HFFc6 (cell line): ENCODE results near the gene AQP7. TPM values are rescaled to one million over a fixed set of nuclear protein-coding genes. Genes with fewer than 3 reads are reported as not detected.

Experiments
- DNase-seq: peaks from one replicate; pipeline ENCODE4 v3.0.0-alpha.2; 2018
- H3K27ac Mint-ChIP-seq: 2 replicates; pipeline ENCODE4 v1.8.0; 2020; ENCODE audit warnings: mild to moderate bottlenecking, mixed read lengths
- H3K27me3 Mint-ChIP-seq: 2 replicates; pipeline ENCODE4 v1.8.0; 2021; ENCODE audit warnings: mild to moderate bottlenecking, moderate library complexity, mixed read lengths; ENCODE audit not compliant: insufficient read depth
- H3K36me3 Mint-ChIP-seq: 2 replicates; pipeline ENCODE4 v1.8.0; 2021; ENCODE audit warnings: low read depth, mixed read lengths
- H3K4me1 Mint-ChIP-seq: 2 replicates; pipeline ENCODE4 v1.8.0; 2020; ENCODE audit warnings: low read depth, mixed read lengths
- H3K4me3 Mint-ChIP-seq: 2 replicates; pipeline ENCODE4 v1.8.0; 2020; ENCODE audit warnings: mild to moderate bottlenecking, moderate library complexity, mixed read lengths
- H3K9me3 Mint-ChIP-seq: 2 replicates; pipeline ENCODE4 v1.8.0; 2020; ENCODE audit warnings: mild to moderate bottlenecking, mixed read lengths
- total RNA-seq, 6 experiments: library from RNA; stranded (reverse); fragmentation: NEBNext Ultra II Directional; extraction: Animal tissue kit (Norgen Biotek cat#: 25700); gene quantifications; 2 replicates in 1 of 6; 3 replicates in 5 of 6; pipeline ENCODE4 v1.2.3, GENCODE V29; 2021
- TF ChIP-seq, protein P1 (sequence below): fragments of 200-600 bp; sonication (generic); IDR thresholded peaks from 2 replicates; pipeline ENCODE4 v1.5.0; 2021; ENCODE audit warnings: antibody characterized with exemption, mild to moderate bottlenecking

Gene AQP7
- total RNA-seq, 6 experiments from 2014 or later: not detected

DNA sequence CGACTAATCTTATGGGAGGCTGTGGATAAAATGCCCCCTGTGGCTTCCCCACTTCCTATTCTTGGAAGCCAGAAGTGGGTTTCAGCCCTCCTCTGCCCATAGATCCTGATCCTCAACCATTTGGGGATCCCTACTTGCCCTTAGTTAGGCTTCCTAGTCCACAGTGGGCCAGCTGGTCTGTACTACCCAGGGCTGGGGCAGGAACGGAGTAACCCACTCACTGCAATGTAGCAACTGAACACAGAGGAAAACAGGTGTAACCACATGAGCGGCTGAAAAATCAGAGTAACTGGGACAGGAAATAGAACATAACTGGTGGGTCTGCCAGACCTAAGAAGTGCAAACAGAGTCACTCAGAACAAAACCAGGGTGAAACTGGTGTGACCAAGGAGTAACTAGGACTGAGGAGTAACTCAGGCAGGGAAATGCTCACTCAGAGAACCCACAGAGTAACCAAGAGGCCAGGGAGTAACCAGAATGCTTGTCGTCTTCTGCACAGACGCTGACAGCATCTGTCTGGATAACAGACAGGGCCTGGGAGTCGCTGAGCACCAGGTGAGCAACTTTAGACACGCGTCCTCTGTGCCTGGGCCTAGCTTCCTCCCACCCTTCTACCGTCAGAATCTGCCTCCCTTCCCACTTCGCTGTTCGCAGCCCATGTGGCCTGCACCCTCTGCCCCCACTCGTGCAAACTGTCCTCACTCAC, 44.0 kb upstream of the AQP7 start:
- no peak overlapping the region; the same call in 1 of the 2 replicates for H3K4me3 Mint-ChIP-seq

DNA sequence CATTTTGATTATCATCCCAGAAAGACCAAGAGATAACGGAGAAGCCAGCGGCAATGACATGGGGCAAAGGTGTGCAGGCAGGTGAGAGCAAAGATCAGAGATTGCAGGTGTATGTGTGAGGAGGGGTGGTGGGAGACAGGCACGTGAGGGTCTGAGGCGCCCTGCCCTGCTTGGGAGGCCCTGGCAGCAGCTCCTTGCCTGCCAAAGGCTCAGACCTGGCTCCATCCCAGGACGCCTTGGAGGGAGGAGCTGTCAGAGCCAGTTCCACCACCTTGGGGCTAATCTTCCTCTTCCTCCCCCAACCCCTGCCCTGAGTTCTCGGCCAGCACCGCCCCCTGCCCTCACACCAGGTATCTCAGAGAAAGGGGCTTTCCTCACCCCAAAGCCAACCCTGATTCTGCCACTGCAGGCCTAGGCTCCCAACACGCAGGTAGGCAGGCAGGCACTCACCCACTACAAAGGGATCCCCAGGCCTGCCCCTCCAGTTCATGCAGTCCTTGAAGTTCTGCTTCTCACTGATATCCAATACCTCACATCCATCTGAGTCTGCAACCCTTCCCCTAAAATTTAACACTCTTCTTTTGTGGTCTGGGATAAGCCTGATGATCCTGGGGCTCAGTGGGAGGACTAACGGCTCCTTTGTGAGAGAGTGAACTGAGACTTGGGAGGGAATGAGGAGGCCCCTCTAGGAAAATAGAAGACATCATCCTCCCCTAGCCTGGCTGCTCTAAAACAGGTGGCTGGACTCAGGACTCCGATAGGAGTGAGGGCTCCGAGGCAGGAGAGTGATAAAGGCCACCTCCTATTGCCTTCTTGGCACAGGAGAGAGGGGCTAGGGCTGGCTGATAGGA, 43.2 kb upstream of the AQP7 start:
- Mint-ChIP-seq H3K36me3 (no peaks in the 10 kb centered on the region), H3K27me3 (peaks cover 18% of the 10 kb centered on the region), H3K9me3 (no peaks in the 10 kb centered on the region), H3K27ac (no peak overlapping the region), H3K4me3 (no peak overlapping the region), H3K4me1 (peaks cover 18% of the 10 kb centered on the region)
- TF ChIP-seq, protein P1, sequence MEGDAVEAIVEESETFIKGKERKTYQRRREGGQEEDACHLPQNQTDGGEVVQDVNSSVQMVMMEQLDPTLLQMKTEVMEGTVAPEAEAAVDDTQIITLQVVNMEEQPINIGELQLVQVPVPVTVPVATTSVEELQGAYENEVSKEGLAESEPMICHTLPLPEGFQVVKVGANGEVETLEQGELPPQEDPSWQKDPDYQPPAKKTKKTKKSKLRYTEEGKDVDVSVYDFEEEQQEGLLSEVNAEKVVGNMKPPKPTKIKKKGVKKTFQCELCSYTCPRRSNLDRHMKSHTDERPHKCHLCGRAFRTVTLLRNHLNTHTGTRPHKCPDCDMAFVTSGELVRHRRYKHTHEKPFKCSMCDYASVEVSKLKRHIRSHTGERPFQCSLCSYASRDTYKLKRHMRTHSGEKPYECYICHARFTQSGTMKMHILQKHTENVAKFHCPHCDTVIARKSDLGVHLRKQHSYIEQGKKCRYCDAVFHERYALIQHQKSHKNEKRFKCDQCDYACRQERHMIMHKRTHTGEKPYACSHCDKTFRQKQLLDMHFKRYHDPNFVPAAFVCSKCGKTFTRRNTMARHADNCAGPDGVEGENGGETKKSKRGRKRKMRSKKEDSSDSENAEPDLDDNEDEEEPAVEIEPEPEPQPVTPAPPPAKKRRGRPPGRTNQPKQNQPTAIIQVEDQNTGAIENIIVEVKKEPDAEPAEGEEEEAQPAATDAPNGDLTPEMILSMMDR: no peak
- DNase-seq: no peak

More for the DNA sequence above, 44.0 kb upstream of the AQP7 start:
- no peak for DNase-seq
- Mint-ChIP-seq H3K27ac (no peak overlapping the region; the same call in 1 of the 2 replicates), H3K4me1 (peaks cover 18% of the 10 kb centered on the region), H3K36me3 (no peaks in the 10 kb centered on the region), H3K27me3 (peaks cover 15% of the 10 kb centered on the region), H3K9me3 (no peaks in the 10 kb centered on the region)
- TF ChIP-seq, protein P1: no peak

DNA sequence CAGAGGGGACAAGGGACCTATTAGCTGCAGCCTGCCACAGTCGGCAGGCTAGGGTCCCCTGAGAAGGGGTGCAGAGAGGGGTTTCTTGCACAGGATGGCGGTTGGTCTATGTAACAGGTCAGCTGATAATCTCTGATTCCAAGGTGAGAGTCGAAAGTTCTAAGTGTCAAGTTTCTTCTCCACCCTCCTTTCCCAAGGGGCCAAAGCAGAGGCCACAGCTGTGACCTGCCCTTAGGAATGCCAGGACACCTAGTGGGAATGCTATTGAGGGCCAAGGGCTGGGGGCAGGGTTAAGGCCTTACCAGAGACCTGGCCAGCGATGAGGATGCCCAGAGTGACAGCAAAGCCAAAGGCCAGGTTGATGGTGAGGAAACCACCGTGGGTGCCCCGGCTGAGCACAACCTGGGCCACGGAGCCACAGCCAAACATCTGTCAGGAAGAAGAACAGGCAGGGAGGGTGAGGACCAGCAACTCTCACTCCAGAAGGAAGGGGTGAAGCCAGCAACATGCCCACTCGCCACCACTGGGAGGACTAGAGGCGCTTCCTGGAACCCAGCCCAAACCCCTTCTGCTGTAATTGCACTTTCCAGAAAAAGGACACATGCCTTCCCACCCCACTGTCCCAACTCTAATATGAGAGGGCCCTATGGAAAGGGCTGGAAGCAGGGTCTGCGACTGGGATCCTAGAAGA, 41.2 kb upstream of the AQP7 start:
- no peaks in the 10 kb centered on the region for H3K36me3 Mint-ChIP-seq
- TF ChIP-seq, protein P1: no peak
- H3K4me3 Mint-ChIP-seq: no peak overlapping the region
- peaks cover 18% of the 10 kb centered on the region for H3K27me3 Mint-ChIP-seq
- no peaks in the 10 kb centered on the region for H3K9me3 Mint-ChIP-seq
- DNase-seq: no peak
- peaks cover 29% of the 10 kb centered on the region for H3K4me1 Mint-ChIP-seq
- no peak overlapping the region for H3K27ac Mint-ChIP-seq

DNA sequence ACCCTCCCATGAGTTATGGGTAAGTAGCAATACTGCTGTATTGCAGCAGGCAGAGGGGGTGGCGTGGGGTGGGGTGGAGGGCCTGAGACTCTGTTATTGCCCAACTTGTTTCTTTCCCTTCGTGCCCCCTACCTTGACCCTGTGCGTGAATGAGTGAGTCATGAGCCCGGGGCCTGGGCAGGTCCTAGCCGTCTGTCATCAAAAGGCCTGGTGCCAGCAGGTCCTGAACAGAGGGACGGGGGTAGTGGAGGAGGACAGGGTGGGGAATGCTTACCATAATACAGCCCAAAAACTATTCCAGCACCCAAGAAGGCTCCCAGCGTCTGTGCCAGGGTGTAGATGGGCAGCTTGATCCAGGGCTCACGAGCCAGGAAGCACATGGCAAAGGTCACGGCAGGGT, 40.7 kb upstream of the AQP7 start:
- H3K4me1 Mint-ChIP-seq: peaks cover 27% of the 10 kb centered on the region
- H3K27ac Mint-ChIP-seq: no peak overlapping the region
- H3K4me3 Mint-ChIP-seq: no peak overlapping the region
- no peak for DNase-seq
- H3K9me3 Mint-ChIP-seq: no peaks in the 10 kb centered on the region
- H3K36me3 Mint-ChIP-seq: no peaks in the 10 kb centered on the region
- peaks cover 16% of the 10 kb centered on the region for H3K27me3 Mint-ChIP-seq
- TF ChIP-seq, protein P1: no peak

DNA sequence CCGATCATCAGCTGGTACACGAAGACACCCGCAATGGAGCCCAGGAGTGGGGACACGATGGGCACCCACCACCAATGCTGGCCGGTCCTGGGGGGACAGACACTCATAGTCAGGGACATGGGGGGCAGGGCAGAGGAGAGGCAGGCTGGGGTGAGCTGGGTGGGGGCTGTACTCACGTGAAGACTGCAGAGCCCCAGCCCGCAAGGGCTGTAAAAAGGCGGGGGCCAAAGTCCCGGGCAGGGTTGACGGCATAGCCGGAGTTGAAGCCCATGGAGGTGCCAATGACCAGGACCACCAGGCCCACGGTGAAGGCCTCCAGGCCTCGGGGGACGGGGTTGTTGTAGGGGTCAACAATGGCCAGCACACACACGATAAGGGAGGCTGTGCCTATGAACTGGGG, 39.8 kb upstream of the AQP7 start:
- Mint-ChIP-seq H3K9me3 (no peaks in the 10 kb centered on the region), H3K27me3 (peaks cover 12% of the 10 kb centered on the region), H3K36me3 (no peaks in the 10 kb centered on the region), H3K4me1 (peaks cover 20% of the 10 kb centered on the region), H3K27ac (no peak overlapping the region), H3K4me3 (no peak overlapping the region)
- no peak for DNase-seq
- TF ChIP-seq, protein P1: no peak
